GM12875 (cell line): Measurements from ENCODE around the gene B3GALNT2.

ENCODE experiments used
- H3K4me3 ChIP-seq: one replicate; pipeline ENCODE4 v1.5.1; 2011; ENCODE audit warnings: low read depth, low read length, control low read depth
- CTCF ChIP-seq: IDR thresholded peaks from 2 replicates; pipeline ENCODE4 v1.5.1; 2011; ENCODE audit warnings: low read depth, mild to moderate bottlenecking, control low read depth, inconsistent platforms, low read length, moderate library complexity, borderline replicate concordance; ENCODE audit not compliant: insufficient read depth

B3GALNT2 gene

DNA sequence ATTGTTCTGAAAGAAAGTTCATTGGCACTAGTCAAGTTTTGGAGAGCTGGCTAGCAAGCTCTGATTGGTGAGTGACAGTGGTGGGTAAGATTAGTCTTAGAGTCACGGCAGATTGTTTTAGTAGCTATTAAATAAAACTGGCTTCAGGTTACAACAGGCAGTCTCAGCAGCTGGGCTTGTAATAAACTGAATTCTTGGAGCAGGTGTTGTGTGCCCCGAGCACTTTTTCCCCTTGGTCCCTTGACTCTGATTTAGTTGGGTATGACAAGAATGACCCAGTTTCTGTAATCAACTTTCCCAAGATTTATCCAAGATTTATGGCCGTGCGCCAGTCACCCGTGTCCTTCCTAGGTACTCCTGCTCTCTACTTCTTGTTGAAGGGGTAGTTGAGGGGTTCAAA is 96.8 kb downstream of the B3GALNT2 start:
- TF ChIP-seq CTCF, result no peak
- no peak overlapping the region for H3K4me3 ChIP-seq

DNA sequence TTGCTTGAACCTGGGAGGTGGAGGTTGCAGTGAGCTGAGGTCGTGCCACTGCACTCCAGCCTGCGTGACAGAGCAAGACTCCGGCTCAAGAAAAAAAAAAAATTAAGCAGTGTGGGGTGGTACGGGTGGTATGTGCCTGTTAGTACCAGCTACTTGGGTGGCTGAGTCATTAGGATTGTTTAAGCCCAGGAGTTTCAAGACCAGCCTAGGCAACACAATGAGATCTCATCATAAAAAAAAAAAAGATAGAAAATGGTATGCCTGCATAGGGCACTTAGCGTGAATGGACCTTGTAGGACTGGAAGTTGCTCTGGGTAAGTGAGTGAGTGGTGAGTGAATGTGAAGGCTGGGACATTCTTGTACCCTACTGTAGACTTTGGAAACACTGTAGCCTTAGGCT is 100.1 kb downstream of the B3GALNT2 start:
- no peak for TF ChIP-seq CTCF
- no peak overlapping the region for H3K4me3 ChIP-seq

- TF ChIP-seq CTCF, result no peak
- H3K4me3 ChIP-seq, result no peak overlapping the region
Observed at GRCh38 chr1:235403593-235403992, 100.7 kb downstream of the B3GALNT2 start.

DNA sequence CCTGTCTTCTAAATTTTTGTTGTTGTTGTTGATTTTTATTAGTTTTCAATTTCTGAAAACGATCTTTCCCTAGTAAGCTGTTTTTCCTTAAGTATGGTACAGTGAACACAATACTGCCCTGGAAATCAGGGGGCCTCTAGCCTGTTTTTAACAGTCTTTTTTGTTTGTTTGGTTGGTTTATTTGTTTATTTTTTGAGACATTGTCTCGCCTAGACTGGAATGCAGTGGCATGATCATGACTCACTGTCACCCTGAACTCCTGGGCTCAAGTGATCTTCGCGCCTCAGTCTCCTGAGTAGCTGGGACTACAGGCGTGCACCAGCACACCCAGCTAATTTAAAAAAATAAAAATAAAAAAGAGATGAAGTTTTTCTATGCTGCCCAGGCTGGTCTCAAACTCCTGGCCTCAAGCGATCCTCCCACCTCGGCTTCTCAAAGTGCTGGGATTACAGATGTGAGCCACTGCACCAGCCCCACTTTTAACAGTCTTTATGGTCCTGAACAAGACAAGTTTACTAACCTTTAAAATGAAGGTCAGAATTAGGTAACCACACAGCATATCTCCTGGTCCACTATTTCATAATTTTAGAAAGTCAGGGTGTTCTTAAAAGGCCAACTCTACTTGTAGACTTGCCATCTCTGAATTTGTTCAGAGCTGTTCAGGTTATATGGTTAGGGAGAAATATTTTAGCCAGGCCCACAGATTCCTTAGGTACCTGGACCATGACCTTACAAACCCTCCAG is 101.6 kb downstream of the B3GALNT2 start:
- no peak overlapping the region for H3K4me3 ChIP-seq
- no peak for TF ChIP-seq CTCF

GRCh38 chr1:235401251-235401650 is 103.0 kb downstream of the B3GALNT2 start:
- no peak for TF ChIP-seq CTCF
- H3K4me3 ChIP-seq, result no peak overlapping the region
